Measurements from ENCODE around the gene KDM8.
A peak's percentile ranks its signal among the peaks of the same experiment; 100 is the strongest.
"Not testable (repeated sequence)": the region's sequence is repeated elsewhere in the genome, so short reads cannot be mapped to it uniquely, and the experiment has no call there.

KDM8 gene

GRCh38 chr16:27241658-27242057, 38.3 kb downstream of the KDM8 start:
- DNase-seq = no peak

- no peak for DNase-seq
Measured at GRCh38 chr16:27242398-27242797, 39.1 kb downstream of the KDM8 start.

- peak in 5 of 58 donors; percentile 18 to 51 (median 21) for DNase-seq
Measured at GRCh38 chr16:27242868-27243590, 39.7 kb downstream of the KDM8 start.

- no peak for DNase-seq
Measured at GRCh38 chr16:27243725-27244362, 40.5 kb downstream of the KDM8 start.

- no peak for DNase-seq
Measured at GRCh38 chr16:27244363-27244755, 41.0 kb downstream of the KDM8 start.

- DNase-seq = peak in 8 of 58 donors; percentile 10 to 27 (median 18)
Measured at GRCh38 chr16:27245276-27246172, 42.2 kb downstream of the KDM8 start.

- DNase-seq = no peak
Measured at GRCh38 chr16:27246439-27246838, 43.1 kb downstream of the KDM8 start.

- not testable (repeated sequence) for DNase-seq
Measured at GRCh38 chr16:27247076-27247475, 43.8 kb downstream of the KDM8 start.

GRCh38 chr16:27248036-27248435, 44.7 kb downstream of the KDM8 start:
- no peak for DNase-seq

- DNase-seq = not testable (repeated sequence)
Measured at GRCh38 chr16:27248886-27249285, 45.6 kb downstream of the KDM8 start.

GRCh38 chr16:27251541-27252205, 48.3 kb downstream of the KDM8 start:
- peak in 1 of 58 donors; percentile 9 for DNase-seq

- no peak for DNase-seq
Measured at GRCh38 chr16:27252206-27252585, 48.9 kb downstream of the KDM8 start.

- no peak for DNase-seq
Measured at GRCh38 chr16:27253526-27253930, 50.2 kb downstream of the KDM8 start.

GRCh38 chr16:27254262-27254811, 51.0 kb downstream of the KDM8 start:
- DNase-seq = no peak

GRCh38 chr16:27256861-27257260, 53.5 kb downstream of the KDM8 start:
- DNase-seq = no peak

GRCh38 chr16:27257271-27257670, 53.9 kb downstream of the KDM8 start:
- DNase-seq = no peak

GRCh38 chr16:27258241-27258734, 55.0 kb downstream of the KDM8 start:
- DNase-seq = no peak

- no peak for DNase-seq
Measured at GRCh38 chr16:27259710-27260109, 56.4 kb downstream of the KDM8 start.

GRCh38 chr16:27262904-27263423, 59.6 kb downstream of the KDM8 start:
- DNase-seq = not testable (repeated sequence)

- no peak for DNase-seq
Measured at GRCh38 chr16:27264151-27264550, 60.8 kb downstream of the KDM8 start.

- no peak for DNase-seq
Measured at GRCh38 chr16:27265982-27266381, 62.7 kb downstream of the KDM8 start.
